K562 (cell line): ENCODE results near the gene DNAJC6. TPM values are rescaled to one million over a fixed set of nuclear protein-coding genes. Genes with fewer than 3 reads are reported as not detected.

Experiments used
- ATAC-seq: fragments of 200-7000 bp; cut with Tn5 transposase; 3 replicates; pipeline ENCODE4 v1.9.1; 2020; ENCODE audit warnings: moderate library complexity
- BruUV-seq: library from RNA; stranded (reverse); fragments of 400-500 nt; replicated peaks from 2 replicates; lab custom pipeline; 2021; lab: Mats Ljungman, UMichigan
- CTCF ChIA-PET: fragments of 300-600 bp; formaldehyde crosslinking; extraction: SDS; loops from one replicate; lab custom pipeline; 2021; ENCODE audit warnings: low intra/inter-chr PET ratio; lab: Yijun Ruan, JAX
- POLR2A ChIA-PET: fragments of 300-600, 350-650 bp; sonication (Branson Sonifier 250); formaldehyde crosslinking; extraction: SDS; loops from one replicate; lab custom pipeline; 2021; ENCODE audit warnings: antibody characterized with exemption, inconsistent platforms; lab: Yijun Ruan, JAX
- DNase-seq, 4 experiments: peaks; one replicate each; pipeline versions ENCODE4 v3.0.0 to v3.0.0-alpha.2; 2011 to 2018; ENCODE audit warnings: low spot score in 3 of 4, mixed read lengths in 3 of 4; ENCODE audit errors: extremely low read depth in 1 of 4
- FAIRE-seq: peaks from 2 replicates; lab custom pipeline; 2011; peaks lifted over from hg19 to GRCh38; lab: Jason Lieb, UNC
- H2AFZ ChIP-seq: 2 replicates; pipeline ENCODE4 v1.6.0; 2011; ENCODE audit warnings: low read depth, low read length, control low read depth, inconsistent platforms
- H3K27ac ChIP-seq: fragments of 200-600 bp; 3 replicates; pipeline ENCODE4 v1.8.0; 2011; ENCODE audit warnings: low read depth, mild to moderate bottlenecking, control low read depth, inconsistent platforms, low read length, moderate library complexity, mixed read lengths; ENCODE audit errors: extremely low read depth
- H3K27me3 ChIP-seq, 2 experiments: fragments of 300-600 bp in 1 of 2; 2 replicates in 1 of 2; 3 replicates in 1 of 2; pipeline versions ENCODE4 v1.6.0 to v1.8.0; 2011; ENCODE audit warnings: inconsistent platforms in 2 of 2, low read length in 2 of 2, mild to moderate bottlenecking in 1 of 2, mixed read lengths in 1 of 2, moderate library complexity in 1 of 2; ENCODE audit not compliant: control insufficient read depth in 2 of 2, insufficient read depth in 2 of 2
- H3K36me3 ChIP-seq: fragments of 300-600 bp; 3 replicates; pipeline ENCODE4 v1.8.0; 2011; ENCODE audit warnings: mild to moderate bottlenecking, low read length, inconsistent platforms; ENCODE audit not compliant: control insufficient read depth, insufficient read depth
- H3K4me1 ChIP-seq, 2 experiments: fragments of 200-600 bp in 1 of 2; replicated peaks in 1 of 2; 2 replicates in 1 of 2; 3 replicates in 1 of 2; pipeline versions ENCODE4 v1.5.1 to v1.8.0; 2011; ENCODE audit warnings: inconsistent platforms in 2 of 2, low read length in 2 of 2, mild to moderate bottlenecking in 1 of 2, mixed read lengths in 1 of 2, moderate library complexity in 1 of 2; ENCODE audit not compliant: control insufficient read depth in 2 of 2, insufficient read depth in 2 of 2
- H3K4me2 ChIP-seq: 2 replicates; pipeline ENCODE4 v1.6.1; 2011; ENCODE audit warnings: low read length, control low read depth, inconsistent platforms, mixed read lengths; ENCODE audit not compliant: insufficient read depth
- H3K4me3 ChIP-seq: fragments of 200-600 bp; sonication (generic), shearing (Covaris generic); 2 replicates; pipeline ENCODE4 v1.5.1; 2016; ENCODE audit warnings: control low read depth, inconsistent platforms
- H3K79me2 ChIP-seq: fragments of 200-600 bp; 3 replicates; pipeline ENCODE4 v1.8.0; 2011; ENCODE audit warnings: low read length, inconsistent platforms; ENCODE audit not compliant: control insufficient read depth, insufficient read depth
- H3K9ac ChIP-seq, 2 experiments: 2 replicates each; pipeline versions ENCODE4 v1.6.0 to v1.6.1; 2011; ENCODE audit warnings: low read depth in 2 of 2, low read length in 2 of 2, control low read depth in 1 of 2, inconsistent platforms in 1 of 2, mild to moderate bottlenecking in 1 of 2, mixed read lengths in 1 of 2; ENCODE audit not compliant: insufficient read depth in 1 of 2
- H3K9me1 ChIP-seq: one replicate; pipeline ENCODE4 v1.6.0; 2011; ENCODE audit warnings: inconsistent platforms, mild to moderate bottlenecking, low read length, moderate library complexity; ENCODE audit not compliant: control insufficient read depth, insufficient read depth
- H3K9me3 ChIP-seq: replicated peaks from 2 replicates; pipeline ENCODE4 v1.5.1; 2011; ENCODE audit warnings: low read depth, low read length, inconsistent platforms; ENCODE audit not compliant: control insufficient read depth, insufficient read depth
- H4K20me1 ChIP-seq: replicated peaks from 2 replicates; pipeline ENCODE4 v1.6.1; 2011; ENCODE audit warnings: low read length, inconsistent platforms, mixed read lengths; ENCODE audit not compliant: control insufficient read depth, insufficient read depth
- ARID1B ChIP-seq: fragments of 450-650 bp; IDR thresholded peaks from 2 replicates; pipeline ENCODE4 v1.6.1; 2016; ENCODE audit warnings: antibody characterized with exemption, mild to moderate bottlenecking, inconsistent platforms
- ASH1L ChIP-seq: fragments of 450-650 bp; IDR thresholded peaks from 2 replicates; pipeline ENCODE4 v1.6.1; 2018; ENCODE audit warnings: borderline replicate concordance, mild to moderate bottlenecking, low read depth; ENCODE audit not compliant: partially characterized antibody
- CBX8 ChIP-seq: fragments of 200-600 bp; sonication (generic); IDR thresholded peaks from 2 replicates; pipeline ENCODE4 v1.6.1; 2012; ENCODE audit warnings: borderline replicate concordance, mixed run types, low read depth, mild to moderate bottlenecking, moderate library complexity, mixed read lengths, low read length, control low read depth, inconsistent platforms; ENCODE audit not compliant: poor library complexity, severe bottlenecking; ENCODE audit errors: extremely low read depth
- CTBP1 ChIP-seq: fragments of 450-650 bp; IDR thresholded peaks from 2 replicates; pipeline ENCODE4 v1.6.1; 2016; ENCODE audit warnings: borderline replicate concordance
- DMBX1 ChIP-seq: fragments of 250-450 bp; sonication (Bioruptor Pico); IDR thresholded peaks from 2 replicates; pipeline ENCODE4 v1.8.0; 2022; ENCODE audit warnings: inconsistent platforms, mild to moderate bottlenecking, moderate library complexity, borderline replicate concordance
- DPF2 ChIP-seq: fragments of 450-650 bp; IDR thresholded peaks from 2 replicates; pipeline ENCODE4 v1.6.1; 2016
- EHMT2 ChIP-seq: fragments of 450-650 bp; IDR thresholded peaks from 2 replicates; pipeline ENCODE4 v1.6.1; 2018; ENCODE audit warnings: antibody characterized with exemption
- FOSL1 ChIP-seq: fragments of 200-800 bp; sonication (Bioruptor generic); conservative IDR thresholded peaks from 2 replicates; pipeline ENCODE4 v1.6.1; 2016; ENCODE audit warnings: missing genetic modification characterization, missing compliant biosample characterization
- FOXA3 ChIP-seq, 2 experiments: fragments of 450-650 bp in 1 of 2; sonication (generic) in 1 of 2; formaldehyde crosslinking; IDR thresholded peaks in 1 of 2; conservative IDR thresholded peaks in 1 of 2; 2 replicates each; pipeline versions ENCODE4 v1.4.0 to v1.8.0; 2020 to 2022; ENCODE audit warnings: mild to moderate bottlenecking in 2 of 2, missing genetic modification reagents in 1 of 2
- JUN ChIP-seq, 2 experiments: sonication (generic) in 1 of 2; formaldehyde crosslinking in 1 of 2; IDR thresholded peaks; 2 replicates each; pipeline versions ENCODE4 v1.6.1 to v1.8.0; 2012 to 2022; ENCODE audit warnings: borderline replicate concordance in 2 of 2, mild to moderate bottlenecking in 2 of 2, improper control_type of control experiment in 1 of 2, low read depth in 1 of 2, low read length in 1 of 2, missing genetic modification reagents in 1 of 2
- LCOR ChIP-seq: sonication (generic); formaldehyde crosslinking; IDR thresholded peaks from 2 replicates; pipeline ENCODE4 v1.8.0; 2022; ENCODE audit warnings: mild to moderate bottlenecking, missing genetic modification reagents
- RCOR1 ChIP-seq, 2 experiments: IDR thresholded peaks; 2 replicates each; pipeline ENCODE4 v1.6.1; 2012; ENCODE audit warnings: low read depth in 2 of 2, low read length in 2 of 2, borderline replicate concordance in 1 of 2, improper control_type of control experiment in 1 of 2
- SMARCA4 ChIP-seq: fragments of 450-650 bp; IDR thresholded peaks from 2 replicates; pipeline ENCODE4 v1.6.1; 2016
- SMARCE1 ChIP-seq: fragments of 450-650 bp; IDR thresholded peaks from 2 replicates; pipeline ENCODE4 v1.7.1; 2016; ENCODE audit warnings: mild to moderate bottlenecking
- SMC3 ChIP-seq: conservative IDR thresholded peaks from 2 replicates; pipeline ENCODE4 v1.6.1; 2011; ENCODE audit warnings: low read depth, low read length, improper control_type of control experiment; ENCODE audit not compliant: insufficient read depth
- SRSF3 ChIP-seq: fragments of 200-400 bp; formaldehyde crosslinking; IDR thresholded peaks from 2 replicates; pipeline ENCODE4 v1.6.1; 2016; ENCODE audit warnings: mild to moderate bottlenecking, low read length, moderate library complexity; ENCODE audit not compliant: insufficient read depth
- WHSC1 ChIP-seq: IDR thresholded peaks from one replicate; pipeline ENCODE4 v1.6.1; 2012; ENCODE audit warnings: low read length, control low read depth, inconsistent platforms
- ZNF143 ChIP-seq: sonication (generic); formaldehyde crosslinking; IDR thresholded peaks from 2 replicates; pipeline ENCODE4 v1.9.0; 2022; ENCODE audit warnings: mild to moderate bottlenecking, missing genetic modification reagents
- WGBS: fragments of 100-300 bp; shearing (Covaris generic); methylation state at CpG from one replicate; pipeline ENCODE4 v1.1.6; 2016; ENCODE audit warnings: low coverage, mixed read lengths; ENCODE audit not compliant: insufficient coverage; ENCODE audit errors: missing lambda C conversion rate; 5-methylcytosine and 5-hydroxymethylcytosine counted together
- in situ Hi-C: fragments of 300-500 bp; cut with MboI; formaldehyde crosslinking; loops from 4 replicates; pipeline ENCODE4 v1.15.0; 2018; ENCODE audit warnings: inconsistent platforms, mixed read lengths
- intact Hi-C: fragments of 100-400 bp; cut with micrococcal nuclease; formaldehyde crosslinking; loops from 2 replicates; pipeline ENCODE4 v1.14.2; 2022
- polyA plus RNA-seq, 8 experiments: library from polyadenylated mRNA; depleted of rRNA in 4 of 8; stranded (reverse) in 5 of 8; unstranded in 3 of 8; fragments of >200 nt; fragmentation: Nextera tagmentation in 2 of 8; fragmentation: Illumina TruSeq in 1 of 8; extraction: Ambion mirVana in 2 of 8; extraction: Trizol in 1 of 8; gene quantifications; 2 replicates each; pipeline versions ENCODE4 v1.2.1 to v1.2.3, GENCODE V29; 2011 to 2014; ENCODE audit warnings: inconsistent platforms in 1 of 8, missing spikeins in 1 of 8
- total RNA-seq, 7 experiments: library from RNA; depleted of rRNA in 6 of 7; stranded (reverse); fragments of >200 nt in 6 of 7; fragmentation: Illumina TruSeq in 2 of 7; extraction: Trizol in 2 of 7; gene quantifications; 2 replicates each; pipeline versions ENCODE4 v1.2.1 to v1.2.3, GENCODE V29; 2011 to 2021; ENCODE audit warnings: low replicate concordance in 1 of 7
- TF ChIP-seq, protein P1 (sequence below): fragments of 250-450 bp; sonication (Bioruptor Pico); IDR thresholded peaks from 2 replicates; pipeline ENCODE4 v1.5.0; 2021; ENCODE audit warnings: mild to moderate bottlenecking, moderate library complexity

The DNAJC6 gene
- total and polyA plus RNA-seq, 9 of the 15 experiments (the other 6 are each of a cell fraction or from before 2014, with no cell fraction given) = 6.7 to 78.7 (median 28.0) TPM

DNA sequence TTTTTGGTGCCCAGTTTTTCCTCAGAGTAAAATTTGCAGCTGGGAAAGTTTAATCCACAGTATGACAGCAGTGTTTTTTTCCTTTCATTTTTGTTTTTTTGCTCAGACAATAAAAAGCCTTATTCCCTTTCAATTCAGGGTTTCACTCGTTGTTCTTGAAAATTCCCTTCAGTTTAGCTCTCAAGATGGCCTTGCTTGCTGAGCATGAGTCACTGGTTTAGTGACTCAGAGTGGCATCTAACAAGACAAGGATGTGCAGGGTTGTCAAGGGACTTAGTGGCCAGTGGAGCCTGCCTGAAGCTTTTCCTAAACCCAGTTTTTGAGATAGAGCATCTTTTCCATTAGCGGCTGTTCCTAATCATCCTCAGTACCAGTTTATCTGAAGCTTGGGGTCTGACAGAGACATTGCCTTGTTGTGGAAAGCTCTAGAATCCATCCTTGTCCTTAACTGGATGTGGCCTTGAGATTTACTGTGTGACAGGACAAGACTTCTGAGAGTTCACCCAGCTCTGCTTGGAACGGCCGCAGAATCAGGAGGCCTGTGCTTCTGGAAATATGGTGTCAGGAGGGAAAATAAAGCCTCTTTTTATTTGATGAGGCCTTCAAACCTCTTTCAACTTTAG is 48.4 kb upstream of the DNAJC6 start:
- Histone ChIP-seq H4K20me1 (0 out of 2 replicates have a peak, but pooled peaks cover 20% of the 10 kb centered on the region), H3K27ac (peak overlapping the region; percentile 35; the same call in 1 of the 3 replicates), H3K79me2 (peaks cover 100% of the 10 kb centered on the region), H3K27me3 (no peaks in the 10 kb centered on the region), H2AFZ (no peak overlapping the region), H3K9me3 (no peaks in the 10 kb centered on the region), H3K4me2 (no peak overlapping the region), H3K4me3 (no peak overlapping the region), H3K4me1 (peaks cover 14 to 37% of the 10 kb centered on the region in 2 experiments), H3K36me3 (peaks cover 62% of the 10 kb centered on the region), H3K9ac (peak overlapping the region in 1 of 2 experiments; percentile 49; a peak in 1 of 4 replicates), H3K9me1 (no peaks in the 10 kb centered on the region)
- peak; percentile 39 to 70 (median 52) for DNase-seq
- ATAC-seq = peak; percentile 62
- 65% methylated on average over 4 of the region's 4 CpGs for WGBS
- POLR2A ChIA-PET = interaction anchor here (0.6 to 1.2 kb wide), 3 partner anchors 11 to 17 kb away, joined by 3 to 5 read pairs (median 3); no protein-coding TSS in a partner anchor
- no TSS peak for BruUV-seq
- intact Hi-C loops = no loop called here
- CTCF ChIA-PET = no interaction called here
- FAIRE-seq = peak; percentile 92
- in situ Hi-C loops = no loop called here
- TF ChIP-seq DPF2 (peak; percentile 61; the same call in 1 of the 2 replicates), FOXA3 (CRISPR knock-in tag; conservative IDR thresholded peaks at IDR 0.05 in 1 of 2, IDR thresholded peaks at IDR 0.05 in 1 of 2) (no peak), ARID1B (peak; percentile 55; the same call in 1 of the 2 replicates), ZNF143 (CRISPR knock-in tag) (no peak), CBX8 (no peak), WHSC1 (peak; percentile 63), SRSF3 (no peak), DMBX1 (no peak), JUN (IDR thresholded peaks at IDR 0.05; ENCODE audit: borderline replicate concordance, low read depth, low read length) (peak; percentile 90; the same call in 1 of the 2 replicates), JUN (CRISPR knock-in tag; IDR thresholded peaks at IDR 0.05; ENCODE audit: borderline replicate concordance) (no peak), CTBP1 (0 out of 2 replicates have a peak, but pooled peaks have one; percentile 22), FOSL1 (tag) (peak; percentile 97), RCOR1 (IDR thresholded peaks at IDR 0.05; ENCODE audit: borderline replicate concordance in 1 of 2, low read depth in 2 of 2, low read length in 2 of 2) (peak in 1 of 2 experiments; percentile 47; a peak in 1 of 4 replicates), SMARCA4 (peak; percentile 68; the same call in 1 of the 2 replicates), EHMT2 (0 out of 2 replicates have a peak, but pooled peaks have one; percentile 23), SMARCE1 (peak; percentile 75), ASH1L (no peak), SMC3 (no peak), LCOR (CRISPR knock-in tag) (0 out of 2 replicates have a peak, but pooled peaks have one; percentile 50)
- TF ChIP-seq, protein P1, sequence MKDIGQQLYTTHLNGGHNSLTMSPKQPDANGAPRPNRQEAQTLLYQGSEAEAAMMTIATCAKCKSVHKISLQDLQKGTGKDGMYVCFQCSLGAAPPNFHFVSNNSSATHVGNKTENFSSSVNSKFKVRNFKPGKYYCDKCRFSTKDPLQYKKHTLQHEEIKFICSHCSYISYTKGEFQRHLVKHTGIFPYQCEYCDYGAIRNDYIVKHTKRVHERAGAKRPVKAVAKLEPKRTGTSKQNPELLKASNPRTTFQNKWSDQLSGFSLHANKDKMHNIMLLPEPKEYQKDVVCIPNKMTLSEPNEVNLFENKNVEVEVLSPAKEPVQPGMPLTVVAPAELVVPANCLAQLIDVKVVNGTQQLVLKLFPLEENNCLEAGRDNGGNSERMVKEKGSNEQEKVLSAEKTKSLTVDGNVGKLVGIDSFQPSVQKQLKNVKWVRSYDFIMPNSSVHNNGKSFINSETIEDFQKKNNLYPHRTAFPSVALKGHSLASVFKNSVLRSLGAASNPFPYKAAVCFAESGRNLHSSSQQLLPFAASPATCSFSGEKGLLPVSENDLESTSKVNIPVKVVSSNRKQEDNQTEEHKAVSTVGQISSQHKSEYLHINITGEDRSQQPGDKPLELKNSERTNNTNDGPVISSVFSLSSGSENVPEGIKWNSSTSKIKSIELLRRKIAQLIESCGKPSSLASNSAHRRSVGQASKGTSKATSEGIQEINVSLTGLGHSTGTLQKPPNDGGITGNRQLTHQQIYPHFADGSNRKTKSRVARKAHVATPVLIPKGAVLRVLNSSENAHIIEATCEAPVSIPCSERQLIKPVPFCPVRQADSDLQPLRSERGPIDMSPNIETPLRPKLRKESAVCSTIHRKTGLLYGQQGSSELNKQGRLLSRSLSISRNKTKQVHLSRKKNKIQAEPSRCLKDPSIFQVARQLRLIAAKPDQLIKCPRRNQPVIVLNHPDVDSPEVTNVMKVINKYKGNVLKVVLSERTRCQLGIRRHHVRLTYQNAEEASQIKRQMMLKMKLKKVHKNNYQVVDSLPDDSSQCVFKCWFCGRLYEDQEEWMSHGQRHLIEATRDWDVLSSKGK = no peak
